OCI-LY3 (cell line): ENCODE measurements around the gene EID2.

Experiments used
- CTCF ChIP-seq: fragments of 200-600, 300-600 bp; sonication (generic); IDR thresholded peaks from 2 replicates; pipeline ENCODE4 v1.5.1; 2014; ENCODE audit warnings: antibody characterized with exemption, low read length, low read depth
- EZH2phosphoT487 ChIP-seq: fragments of 200-600 bp; shearing (Covaris generic); IDR thresholded peaks from 2 replicates; pipeline ENCODE4 v1.6.1; 2018; ENCODE audit warnings: antibody characterized with exemption, mixed run types, low read depth

DNA sequence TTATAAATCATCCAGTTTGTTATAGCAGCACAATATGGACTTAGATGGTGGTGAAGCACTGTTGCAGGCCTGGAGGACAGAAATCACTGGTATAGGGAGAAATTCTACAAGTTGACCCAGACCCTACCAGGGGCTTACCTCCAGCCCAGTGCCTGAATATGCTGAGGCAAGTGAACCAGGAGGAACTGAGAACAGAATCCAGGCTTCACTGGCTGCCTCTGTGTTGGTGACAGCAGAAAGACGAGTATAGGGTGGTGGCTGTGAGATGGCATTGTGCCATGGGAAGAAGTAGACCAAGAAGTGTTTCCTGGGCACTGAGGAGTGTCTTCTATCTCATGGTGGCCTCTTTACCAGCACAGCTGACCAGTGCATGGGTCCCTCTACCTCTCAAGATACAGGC is 15.9 kb upstream of the EID2 start:
- TF ChIP-seq CTCF: no peak
- TF ChIP-seq EZH2phosphoT487: no peak
